ENCODE measurements around the gene SUSD4.

Gene SUSD4

GRCh38 chr1:223201967-223202366, 162.0 kb downstream of the SUSD4 start:
- H3K27ac ChIP-seq: no peak overlapping the region
- no peak for DNase-seq (ENCODE audit: low read depth, low spot score)

- DNase-seq (ENCODE audit: low read depth, low spot score): no peak
- H3K27ac ChIP-seq: no peak overlapping the region
These were observed 163.1 kb downstream of the SUSD4 start for GRCh38 chr1:223200903-223201302.

- no peak for DNase-seq (ENCODE audit: low read depth, low spot score)
- H3K27ac ChIP-seq: peak overlapping the region; percentile 20
These were observed 164.8 kb downstream of the SUSD4 start for GRCh38 chr1:223199094-223199647.

- H3K27ac ChIP-seq: peak overlapping the region; percentile 20
- no peak for DNase-seq (ENCODE audit: low read depth, low spot score)
These were observed 165.4 kb downstream of the SUSD4 start for GRCh38 chr1:223198628-223198965.

GRCh38 chr1:223197923-223198627, 165.9 kb downstream of the SUSD4 start:
- peak overlapping the region; percentile 20 for H3K27ac ChIP-seq
- DNase-seq (ENCODE audit: low read depth, low spot score): no peak

- H3K27ac ChIP-seq: peak overlapping the region; percentile 26
- DNase-seq (ENCODE audit: low read depth, low spot score): peak; percentile 53
These were observed 173.9 kb downstream of the SUSD4 start for GRCh38 chr1:223189903-223190724.

GRCh38 chr1:223189525-223189902, 174.5 kb downstream of the SUSD4 start:
- DNase-seq (ENCODE audit: low read depth, low spot score): no peak
- no peak overlapping the region for H3K27ac ChIP-seq

- no peak for DNase-seq (ENCODE audit: low read depth, low spot score)
- H3K27ac ChIP-seq: no peak overlapping the region
These were observed 175.2 kb downstream of the SUSD4 start for GRCh38 chr1:223188618-223189356.

- no peak overlapping the region for H3K27ac ChIP-seq
- DNase-seq (ENCODE audit: low read depth, low spot score): no peak
These were observed 177.2 kb downstream of the SUSD4 start for GRCh38 chr1:223186800-223187199.

GRCh38 chr1:223183268-223183862, 180.6 kb downstream of the SUSD4 start:
- no peak for DNase-seq (ENCODE audit: low read depth, low spot score)
- no peak overlapping the region for H3K27ac ChIP-seq

- DNase-seq (ENCODE audit: low read depth, low spot score): peak; percentile 34
- peak overlapping the region; percentile 23 for H3K27ac ChIP-seq
These were observed 183.2 kb downstream of the SUSD4 start for GRCh38 chr1:223180731-223181321.

- DNase-seq (ENCODE audit: low read depth, low spot score): no peak
These were observed 184.2 kb downstream of the SUSD4 start for GRCh38 chr1:223179786-223180185.

GRCh38 chr1:223179280-223179679, 184.7 kb downstream of the SUSD4 start:
- no peak for DNase-seq (ENCODE audit: low read depth, low spot score)
- no peak overlapping the region for H3K27ac ChIP-seq

More at GRCh38 chr1:223179786-223180185, 184.2 kb downstream of the SUSD4 start:
- H3K27ac ChIP-seq: no peak overlapping the region

GRCh38 chr1:223177681-223178080, 186.3 kb downstream of the SUSD4 start:
- H3K27ac ChIP-seq: no peak overlapping the region
- DNase-seq (ENCODE audit: low read depth, low spot score): no peak

- no peak overlapping the region for H3K27ac ChIP-seq
- no peak for DNase-seq (ENCODE audit: low read depth, low spot score)
These were observed 187.5 kb downstream of the SUSD4 start for GRCh38 chr1:223176437-223176836.

- DNase-seq (ENCODE audit: low read depth, low spot score): no peak
- H3K27ac ChIP-seq: no peak overlapping the region
These were observed 188.3 kb downstream of the SUSD4 start for GRCh38 chr1:223175633-223176032.

- no peak overlapping the region for H3K27ac ChIP-seq
- DNase-seq (ENCODE audit: low read depth, low spot score): no peak
These were observed 188.9 kb downstream of the SUSD4 start for GRCh38 chr1:223175032-223175431.

Data from epithelial cell of prostate (primary cell).